Raji (cell line): ENCODE measurements around the gene SIGLEC15.

Source experiments
- POLR2A ChIP-seq: IDR thresholded peaks from 2 replicates; pipeline ENCODE4 v1.6.1; 2011; ENCODE audit warnings: low read depth, low read length, control low read depth; ENCODE audit not compliant: insufficient read depth

The SIGLEC15 gene

GRCh38 chr18:45825258-45826044 is at the start of gene SIGLEC15:
Gene SIGLEC15 (plus strand): TSS chr18:45825675. CDS start chr18:45825729, 54 bp downstream.
- no peak for TF ChIP-seq POLR2A

DNA sequence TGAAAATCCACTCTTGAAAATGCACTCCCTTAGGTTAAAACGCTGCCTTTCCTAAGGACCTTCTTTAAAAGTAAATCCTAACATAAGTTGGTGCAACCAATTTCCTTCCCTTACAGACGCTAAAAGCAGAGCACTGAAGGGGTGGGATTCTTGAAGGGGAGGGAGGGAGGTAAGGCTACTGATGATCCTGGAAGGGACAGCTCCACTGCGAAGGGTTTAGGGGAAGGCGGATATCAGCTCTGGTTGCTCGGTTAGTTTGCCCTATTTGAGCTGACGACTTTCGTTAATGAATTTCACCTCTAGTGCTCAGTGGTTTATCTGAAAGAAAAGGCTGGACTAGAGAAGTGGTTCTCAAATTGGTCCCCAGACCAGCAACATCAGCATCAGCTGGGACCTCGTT is 49.7 kb upstream of the SIGLEC15 start:
- no peak for TF ChIP-seq POLR2A

DNA sequence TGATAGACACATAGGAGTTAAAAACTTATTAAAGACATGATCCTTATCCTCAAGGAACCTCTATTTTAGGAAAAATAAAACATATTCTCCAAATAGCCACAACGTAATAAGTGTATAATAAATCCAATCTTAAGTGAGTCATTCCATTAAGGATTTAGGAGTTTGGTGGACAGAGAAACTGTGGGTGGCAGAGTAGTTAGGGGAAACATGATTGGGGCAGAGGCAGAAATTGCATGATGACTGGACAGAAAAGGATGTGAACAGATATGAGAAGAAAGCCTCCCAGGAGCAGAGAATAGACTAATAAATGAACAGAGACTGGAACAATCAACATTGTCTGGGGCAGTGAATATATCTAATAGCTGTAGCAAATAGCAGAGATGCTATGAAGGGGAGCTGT is 48.1 kb upstream of the SIGLEC15 start:
- TF ChIP-seq POLR2A = no peak

GRCh38 chr18:45780568-45780967 is 44.9 kb upstream of the SIGLEC15 start:
- TF ChIP-seq POLR2A = no peak

- no peak for TF ChIP-seq POLR2A
These were observed 42.8 kb upstream of the SIGLEC15 start for GRCh38 chr18:45782662-45783061.

- TF ChIP-seq POLR2A = no peak
These were observed 42.1 kb upstream of the SIGLEC15 start for GRCh38 chr18:45783097-45784075.

GRCh38 chr18:45785134-45785533 is 40.3 kb upstream of the SIGLEC15 start:
- TF ChIP-seq POLR2A = no peak

DNA sequence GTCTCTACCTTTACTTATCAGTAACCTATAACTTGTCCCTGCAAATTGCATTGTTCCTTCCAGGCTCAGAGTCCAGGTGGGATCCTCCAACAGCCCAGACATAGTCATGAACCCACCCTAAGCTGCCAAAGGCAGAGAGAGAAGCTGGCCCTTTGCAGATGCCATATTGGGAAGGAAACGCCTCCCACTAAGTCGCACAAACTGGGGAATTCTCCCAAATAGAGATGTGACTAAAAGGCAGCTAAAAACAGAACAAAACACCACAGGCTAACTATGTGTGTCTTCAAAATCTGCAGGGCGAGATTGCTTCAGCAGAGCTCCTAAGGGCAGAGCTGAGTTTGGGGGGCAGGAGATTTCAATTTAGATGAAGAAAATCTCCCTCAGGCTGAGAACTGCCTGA is 38.5 kb upstream of the SIGLEC15 start:
- TF ChIP-seq POLR2A = no peak

- TF ChIP-seq POLR2A = no peak
These were observed 38.1 kb upstream of the SIGLEC15 start for GRCh38 chr18:45787346-45787745.

DNA sequence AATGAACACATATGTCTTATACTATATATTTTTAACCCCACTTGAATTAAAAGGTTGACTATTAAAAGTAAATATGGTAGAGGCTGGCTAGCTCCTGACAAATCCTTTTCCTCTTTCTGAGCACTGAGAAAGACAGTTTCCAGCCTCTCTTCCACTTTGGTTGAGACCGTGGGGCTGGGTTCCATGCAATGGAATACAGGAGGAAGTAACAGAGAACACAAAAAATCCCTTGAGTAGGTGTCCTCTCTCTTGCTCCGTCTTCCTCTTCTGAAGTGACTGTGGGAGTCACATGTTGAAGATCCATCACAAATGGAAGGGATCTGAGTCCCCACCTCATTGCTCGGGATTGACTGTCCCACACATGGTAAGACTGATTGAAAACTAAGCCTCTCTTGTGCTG is 36.6 kb upstream of the SIGLEC15 start:
- no peak for TF ChIP-seq POLR2A

- no peak for TF ChIP-seq POLR2A
These were observed 32.8 kb upstream of the SIGLEC15 start for GRCh38 chr18:45792506-45793263.

GRCh38 chr18:45793264-45793965 is 32.1 kb upstream of the SIGLEC15 start:
- no peak for TF ChIP-seq POLR2A

DNA sequence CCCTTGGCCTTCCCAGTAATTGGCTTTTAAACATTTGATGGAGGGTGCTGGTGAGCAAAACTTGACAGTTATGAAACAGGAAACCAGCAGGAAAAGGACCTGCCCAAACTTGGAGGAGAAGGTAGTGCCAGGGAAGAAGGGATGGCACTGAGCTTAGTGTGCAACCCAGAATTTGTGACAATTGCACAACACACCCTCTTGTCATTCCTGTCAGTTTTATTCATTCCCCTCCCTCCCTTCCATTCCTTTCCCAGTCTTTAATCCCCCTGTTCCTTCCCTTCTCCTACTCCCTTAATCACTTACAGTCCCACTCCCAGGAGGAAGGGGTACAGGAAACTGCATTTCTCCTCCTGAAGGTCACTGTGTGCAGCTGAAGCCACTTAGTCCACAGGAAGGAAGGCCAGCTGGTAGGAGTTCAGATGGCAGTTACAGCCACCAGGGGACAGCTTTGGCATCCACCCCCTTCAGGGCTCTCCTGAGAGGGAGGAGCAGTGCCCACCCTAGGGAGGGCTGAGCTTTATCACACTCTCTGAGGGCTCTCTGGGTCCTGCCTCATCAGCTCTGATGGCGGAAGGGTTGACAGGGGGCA is 24.0 kb upstream of the SIGLEC15 start:
- TF ChIP-seq POLR2A = no peak

- no peak for TF ChIP-seq POLR2A
These were observed 22.5 kb upstream of the SIGLEC15 start for GRCh38 chr18:45802814-45803492.
